ENCODE results near the gene CEP170.
"Not testable (repeated sequence)": the region's sequence is repeated elsewhere in the genome, so short reads cannot be mapped to it uniquely, and the experiment has no call there.

CEP170 gene

GRCh38 chr1:243164911-243165310 is 90.2 kb downstream of the CEP170 start:
- DNase-seq: not testable (repeated sequence)

GRCh38 chr1:243150906-243151305 is 104.2 kb downstream of the CEP170 start:
- not testable (repeated sequence) for DNase-seq

- not testable (repeated sequence) for DNase-seq
These were observed 106.0 kb downstream of the CEP170 start for GRCh38 chr1:243149120-243149519.

- DNase-seq: not testable (repeated sequence)
These were observed 107.7 kb downstream of the CEP170 start for GRCh38 chr1:243147351-243147750.

GRCh38 chr1:243140498-243140897 is 114.6 kb downstream of the CEP170 start:
- DNase-seq: not testable (repeated sequence)

- DNase-seq: not testable (repeated sequence)
These were observed 132.1 kb downstream of the CEP170 start for GRCh38 chr1:243122876-243123409.

GRCh38 chr1:243121939-243122338 is 133.1 kb downstream of the CEP170 start:
- DNase-seq: not testable (repeated sequence)

GRCh38 chr1:243118601-243119322 is 136.3 kb downstream of the CEP170 start:
- DNase-seq: not testable (repeated sequence)

- DNase-seq: not testable (repeated sequence)
These were observed 138.9 kb downstream of the CEP170 start for GRCh38 chr1:243116187-243116586.

- not testable (repeated sequence) for DNase-seq
These were observed 140.3 kb downstream of the CEP170 start for GRCh38 chr1:243114769-243115168.

GRCh38 chr1:243114059-243114713 is 140.9 kb downstream of the CEP170 start:
- DNase-seq: peak; percentile 69 to 80

- not testable (repeated sequence) for DNase-seq
These were observed 147.9 kb downstream of the CEP170 start for GRCh38 chr1:243107171-243107570.

GRCh38 chr1:243105652-243106332 is 149.3 kb downstream of the CEP170 start:
- peak in 1 of 2 donors; percentile 3 for DNase-seq

GRCh38 chr1:243105104-243105503 is 150.0 kb downstream of the CEP170 start:
- DNase-seq: not testable (repeated sequence)

- peak; percentile 38 to 54 for DNase-seq
These were observed 150.6 kb downstream of the CEP170 start for GRCh38 chr1:243104452-243104851.

- DNase-seq: peak; percentile 67 to 72
These were observed 153.5 kb downstream of the CEP170 start for GRCh38 chr1:243101551-243102050.

GRCh38 chr1:243087368-243087767 is 167.7 kb downstream of the CEP170 start:
- DNase-seq: not testable (repeated sequence)
